HCT116 (cell line): ENCODE data around the gene TSPEAR. TPM values are rescaled to one million over a fixed set of nuclear protein-coding genes. Genes with fewer than 3 reads are reported as not detected.

Experiments used
- ATAC-seq: fragments of 200-7000 bp; cut with Tn5 transposase; 2 replicates; pipeline ENCODE4 v1.9.1; 2020; ENCODE audit warnings: mild to moderate bottlenecking, moderate library complexity
- BruUV-seq: library from RNA; stranded (reverse); fragments of 400-500 nt; replicated peaks from 2 replicates; lab custom pipeline; 2021; lab: Mats Ljungman, UMichigan
- CTCF ChIA-PET: fragments of 300-600 bp; sonication (Branson Sonifier 250); formaldehyde crosslinking; loops from one replicate; lab custom pipeline; 2021; ENCODE audit warnings: antibody characterized with exemption; lab: Charles Lee
- POLR2A ChIA-PET: fragments of 300-600, 350-600 bp; sonication (Branson Sonifier 250); formaldehyde crosslinking; loops from one replicate; lab custom pipeline; 2021; ENCODE audit warnings: antibody characterized with exemption; lab: Charles Lee
- RAD21 ChIA-PET, 2 experiments: fragments of 300-600 bp; sonication (Branson Sonifier 250); formaldehyde crosslinking; loops; one replicate each; lab custom pipeline; 2023; ENCODE audit warnings: low total read pairs in 2 of 2; ENCODE audit not compliant: uncharacterized antibody in 2 of 2, unreplicated experiment in 2 of 2, low non-redundant PET in 1 of 2; lab: Charles Lee
- DNase-seq: peaks from one replicate; pipeline ENCODE4 v3.0.0-alpha.2; 2010; ENCODE audit warnings: low read depth, low spot score
- H2AFZ ChIP-seq: fragments of 200-600 bp; shearing (Covaris generic), sonication (generic); 2 replicates; pipeline ENCODE4 v1.6.1; 2017; ENCODE audit warnings: low read depth, mixed run types, mixed read lengths, antibody characterized with exemption, low read length; ENCODE audit not compliant: poor library complexity, severe bottlenecking
- H3K27ac ChIP-seq: 2 replicates; pipeline ENCODE4 v1.5.1; 2012; ENCODE audit warnings: low read depth, low read length
- H3K27me3 ChIP-seq: fragments of 200-600 bp; sonication (generic); 2 replicates; pipeline ENCODE4 v1.6.1; 2016; ENCODE audit warnings: mixed run types, low read length, mixed read lengths; ENCODE audit not compliant: insufficient read depth
- H3K36me3 ChIP-seq, 2 experiments: fragments of 200-500 bp in 1 of 2; fragments of 200-600 bp in 1 of 2; sonication (Bioruptor generic) in 1 of 2; sonication (generic) in 1 of 2; 2 replicates each; pipeline versions ENCODE4 v1.5.1 to v1.6.1; 2014 to 2016; ENCODE audit warnings: low read length in 2 of 2, inconsistent platforms in 1 of 2, mixed read lengths in 1 of 2, mixed run types in 1 of 2; ENCODE audit not compliant: insufficient read depth in 2 of 2, control insufficient read depth in 1 of 2
- H3K4me1 ChIP-seq, 2 experiments: fragments of 200-600 bp in 1 of 2; sonication (generic) in 1 of 2; 2 replicates each; pipeline versions ENCODE4 v1.5.1 to v1.6.1; 2012 to 2017; ENCODE audit warnings: low read length in 2 of 2, inconsistent platforms in 1 of 2, mild to moderate bottlenecking in 1 of 2, mixed read lengths in 1 of 2, mixed run types in 1 of 2, moderate library complexity in 1 of 2; ENCODE audit not compliant: insufficient read depth in 2 of 2, control insufficient read depth in 1 of 2
- H3K4me2 ChIP-seq: fragments of 200-600 bp; sonication (generic); 2 replicates; pipeline ENCODE4 v1.6.1; 2017; ENCODE audit warnings: mixed run types, low read length, mixed read lengths
- H3K4me3 ChIP-seq, 2 experiments: fragments of 200-600 bp in 1 of 2; sonication (generic) in 1 of 2; replicated peaks in 1 of 2; 2 replicates each; pipeline ENCODE4 v1.5.1; 2011 to 2016; ENCODE audit warnings: low read length in 2 of 2, control low read depth in 1 of 2, low read depth in 1 of 2, mild to moderate bottlenecking in 1 of 2, mixed read lengths in 1 of 2, mixed run types in 1 of 2
- H3K79me2 ChIP-seq: fragments of 200-600 bp; sonication (generic); 2 replicates; pipeline ENCODE4 v1.6.1; 2017; ENCODE audit warnings: mild to moderate bottlenecking, mixed run types, low read length, moderate library complexity, mixed read lengths; ENCODE audit not compliant: insufficient read depth
- H3K9ac ChIP-seq: fragments of 200-600 bp; sonication (generic); 2 replicates; pipeline ENCODE4 v1.6.1; 2016; ENCODE audit warnings: low read length, mixed read lengths
- H3K9me2 ChIP-seq: fragments of 200-600 bp; sonication (generic), shearing (Covaris generic); 2 replicates; pipeline ENCODE4 v1.6.1; 2017; ENCODE audit warnings: mixed run types, mild to moderate bottlenecking, moderate library complexity; ENCODE audit not compliant: insufficient read depth
- H3K9me3 ChIP-seq, 2 experiments: fragments of 200-500 bp in 1 of 2; fragments of 200-600 bp in 1 of 2; sonication (Bioruptor generic) in 1 of 2; sonication (generic) in 1 of 2; 2 replicates each; pipeline ENCODE4 v1.6.1; 2014 to 2017; ENCODE audit warnings: low read length in 2 of 2, mixed read lengths in 2 of 2, inconsistent platforms in 1 of 2, low read depth in 1 of 2, mild to moderate bottlenecking in 1 of 2, mixed run types in 1 of 2, moderate library complexity in 1 of 2; ENCODE audit not compliant: control insufficient read depth in 1 of 2, insufficient read depth in 1 of 2
- H4K20me1 ChIP-seq: fragments of 200-600 bp; sonication (generic), shearing (Covaris generic); 2 replicates; pipeline ENCODE4 v1.6.1; 2017; ENCODE audit warnings: mixed run types, mild to moderate bottlenecking, moderate library complexity; ENCODE audit not compliant: insufficient read depth
- CEBPB ChIP-seq: IDR thresholded peaks from 2 replicates; pipeline ENCODE4 v1.6.1; 2012; ENCODE audit warnings: low read depth
- CTCF ChIP-seq, 3 experiments: fragments of 200-600 bp in 1 of 3; sonication (generic) in 1 of 3; IDR thresholded peaks in 2 of 3; conservative IDR thresholded peaks in 1 of 3; 2 replicates each; pipeline ENCODE4 v1.5.1; 2012 to 2017; ENCODE audit warnings: low read depth in 2 of 3, low read length in 2 of 3, antibody characterized with exemption in 1 of 3, borderline replicate concordance in 1 of 3, control low read depth in 1 of 3, mild to moderate bottlenecking in 1 of 3, mixed read lengths in 1 of 3, mixed run types in 1 of 3, moderate library complexity in 1 of 3; ENCODE audit not compliant: insufficient read depth in 1 of 3
- EGR1 ChIP-seq: IDR thresholded peaks from 2 replicates; pipeline ENCODE4 v1.6.1; 2012; ENCODE audit warnings: low read depth
- EZH2 ChIP-seq: fragments of 200-600 bp; sonication (generic); IDR thresholded peaks from 2 replicates; pipeline ENCODE4 v1.6.1; 2017; ENCODE audit warnings: antibody characterized with exemption, mixed run types
- POLR2A ChIP-seq: IDR thresholded peaks from 2 replicates; pipeline ENCODE4 v1.7.0; 2011; ENCODE audit warnings: borderline replicate concordance; ENCODE audit not compliant: insufficient read depth, insufficient read length; ENCODE audit errors: extremely low read depth
- RAD21 ChIP-seq: IDR thresholded peaks from 2 replicates; pipeline ENCODE4 v1.6.1; 2012; ENCODE audit warnings: low read depth, mild to moderate bottlenecking
- REST ChIP-seq: IDR thresholded peaks from 2 replicates; pipeline ENCODE4 v1.6.1; 2012; ENCODE audit warnings: low read depth
- SP1 ChIP-seq: IDR thresholded peaks from 2 replicates; pipeline ENCODE4 v1.6.1; 2012; ENCODE audit warnings: low read depth
- YY1 ChIP-seq: IDR thresholded peaks from 2 replicates; pipeline ENCODE4 v1.6.1; 2011; ENCODE audit warnings: low read length, low read depth, moderate library complexity, mild to moderate bottlenecking; ENCODE audit not compliant: insufficient replicate concordance; ENCODE audit errors: extremely low read depth
- intact Hi-C: fragments of 100-400 bp; cut with micrococcal nuclease; formaldehyde crosslinking; loops from 2 replicates; pipeline ENCODE4 v1.10.0; 2022
- total RNA-seq: library from RNA; stranded (reverse); gene quantifications from one replicate; pipeline ENCODE4 v1.2.1, GENCODE V29; 2021; ENCODE audit not compliant: unreplicated experiment

The TSPEAR gene
- total RNA-seq, 1 experiment from 2014 or later = not detected

GRCh38 chr21:44478801-44479167 is 232.6 kb downstream of the TSPEAR start:
- CTCF ChIA-PET = interaction anchor here (1.5 kb wide), 1 partner anchor 176 kb away, joined by 5 read pairs; no protein-coding TSS in a partner anchor
- intact Hi-C loops = no loop called here
- ATAC-seq = no peak

More at GRCh38 chr21:44478801-44479167, 232.6 kb downstream of the TSPEAR start:
- H3K36me3 ChIP-seq = no peaks in the 10 kb centered on the region
- H3K9me2 ChIP-seq = no peaks in the 10 kb centered on the region
- RAD21 ChIA-PET = no interaction called here
- no peaks in the 10 kb centered on the region for H4K20me1 ChIP-seq
- H3K27me3 ChIP-seq = no peaks in the 10 kb centered on the region
- DNase-seq = no peak
- POLR2A ChIA-PET = no interaction called here
- no peak overlapping the region for H3K4me2 ChIP-seq
- H3K27ac ChIP-seq = no peak overlapping the region
- H2AFZ ChIP-seq = no peak overlapping the region
- H3K9ac ChIP-seq = no peak overlapping the region
- H3K4me3 ChIP-seq = no peak overlapping the region
- H3K4me1 ChIP-seq = no peaks in the 10 kb centered on the region
- H3K79me2 ChIP-seq = no peaks in the 10 kb centered on the region
- H3K9me3 ChIP-seq = no peaks in the 10 kb centered on the region
- TF ChIP-seq POLR2A = no peak
- no peak for TF ChIP-seq RAD21
- no peak for TF ChIP-seq REST
- no peak for TF ChIP-seq EZH2
- no peak for TF ChIP-seq EGR1
- no peak for TF ChIP-seq CEBPB
- no peak for TF ChIP-seq SP1
- no peak for TF ChIP-seq YY1
- no peak for TF ChIP-seq CTCF (IDR thresholded peaks at IDR 0.05 in 2 of 3, conservative IDR thresholded peaks at IDR 0.05 in 1 of 3; ENCODE audit: borderline replicate concordance in 1 of 3, insufficient read depth in 1 of 3, low read depth in 2 of 3, low read length in 2 of 3)
- TF ChIP-seq, all 23 proteins: peak for 0
- BruUV-seq = no TSS peak
